Bronchial epithelial cell (primary cell): Measurements from ENCODE around the gene APOC4. TPM values are rescaled to one million over a fixed set of nuclear protein-coding genes. Genes with fewer than 3 reads are reported as not detected.

ENCODE experiments used
- DNase-seq: peaks from one replicate; pipeline ENCODE4 v3.0.0-alpha.2; 2010; ENCODE audit warnings: low read depth
- FAIRE-seq: peaks from 2 replicates; lab custom pipeline; 2011; peaks lifted over from hg19 to GRCh38; lab: Jason Lieb, UNC
- H3K27me3 ChIP-seq: 2 replicates; pipeline ENCODE4 v1.5.1; 2011; ENCODE audit warnings: low read length; ENCODE audit not compliant: control insufficient read depth, insufficient read depth
- H3K36me3 ChIP-seq: 2 replicates; pipeline ENCODE4 v1.5.1; 2011; ENCODE audit warnings: low read length; ENCODE audit not compliant: control insufficient read depth, insufficient read depth
- H3K4me3 ChIP-seq: 2 replicates; pipeline ENCODE4 v1.5.1; 2011; ENCODE audit warnings: mild to moderate bottlenecking, low read depth, low read length, control low read depth
- CTCF ChIP-seq: IDR thresholded peaks from 2 replicates; pipeline ENCODE4 v1.5.1; 2011; ENCODE audit warnings: mild to moderate bottlenecking, moderate library complexity, low read length, control low read depth, inconsistent platforms; ENCODE audit not compliant: insufficient read depth, severe bottlenecking
- total RNA-seq: library from RNA; depleted of rRNA; stranded (reverse); fragments of >200 nt; gene quantifications from 2 replicates; pipeline ENCODE4 v1.2.1, GENCODE V29; 2014

APOC4 gene
- not detected in 2 replicates for total RNA-seq

GRCh38 chr19:44942067-44942571 lies at the start of gene APOC4:
APOC4 (plus strand) TSS chr19:44942237; CDS start chr19:44942278, 41 bp downstream.
- H3K4me3 ChIP-seq: no peak within 1 kb of the TSS
- no peaks in the 10 kb centered on the region for H3K36me3 ChIP-seq
- FAIRE-seq: peak; percentile 89
- no peak for TF ChIP-seq CTCF
- DNase-seq: no peak
- H3K27me3 ChIP-seq: no peaks in the 10 kb centered on the region

GRCh38 chr19:44892932-44893331 lies 49.1 kb upstream of the APOC4 start:
- FAIRE-seq (no peak), DNase-seq (no peak)
- Histone ChIP-seq H3K4me3 (no peak overlapping the region), H3K27me3 (no peaks in the 10 kb centered on the region), H3K36me3 (peaks cover 34% of the 10 kb centered on the region)
- no peak for TF ChIP-seq CTCF

GRCh38 chr19:44893332-44894051 lies 48.5 kb upstream of the APOC4 start:
- no peak overlapping the region for H3K4me3 ChIP-seq
- TF ChIP-seq CTCF: no peak
- DNase-seq: no peak
- H3K36me3 ChIP-seq: peaks cover 37% of the 10 kb centered on the region
- no peaks in the 10 kb centered on the region for H3K27me3 ChIP-seq
- no peak for FAIRE-seq

DNA sequence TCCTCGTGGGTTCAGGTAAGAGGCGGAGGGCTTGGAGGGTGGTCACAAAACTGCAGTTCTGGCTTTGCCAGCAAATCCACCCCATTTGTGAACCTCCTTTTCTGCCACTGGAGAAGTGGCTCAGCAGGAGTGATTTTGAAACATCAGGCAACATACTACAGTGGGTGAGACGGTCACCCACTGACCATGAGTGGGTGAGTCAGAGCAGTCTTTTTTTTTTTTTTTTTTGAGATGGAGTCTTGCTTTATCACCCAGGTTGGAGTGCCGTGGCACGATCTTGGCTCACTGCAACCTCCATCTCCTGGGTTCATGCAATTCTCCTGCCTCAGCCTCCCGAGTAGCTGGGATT lies 48.0 kb upstream of the APOC4 start:
- peaks cover 37% of the 10 kb centered on the region for H3K36me3 ChIP-seq
- no peak for TF ChIP-seq CTCF
- DNase-seq (no peak), FAIRE-seq (no peak)
- H3K27me3 ChIP-seq: no peaks in the 10 kb centered on the region
- no peak overlapping the region for H3K4me3 ChIP-seq

DNA sequence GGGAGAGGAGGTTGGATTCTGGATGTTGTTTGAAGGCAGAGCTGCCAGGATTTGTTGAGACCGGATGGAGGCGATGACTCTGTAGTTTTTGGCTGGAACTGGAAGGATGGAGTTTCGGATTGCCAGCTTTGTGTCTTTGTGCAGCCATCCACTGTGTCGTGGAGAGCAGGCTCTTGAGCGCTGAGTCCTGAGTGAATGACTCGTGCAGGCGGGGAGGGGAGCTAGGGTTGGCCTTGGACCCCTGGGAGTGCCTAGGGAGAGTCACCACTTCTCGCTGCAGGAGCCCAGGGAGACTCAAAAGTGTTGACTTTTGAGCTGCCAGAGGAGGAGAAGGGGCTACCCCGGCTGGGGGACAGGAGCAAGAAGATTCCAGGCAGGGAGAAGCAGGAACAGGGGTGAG lies 47.1 kb upstream of the APOC4 start:
- FAIRE-seq (no peak), DNase-seq (no peak)
- Histone ChIP-seq H3K36me3 (peaks cover 40% of the 10 kb centered on the region), H3K27me3 (no peaks in the 10 kb centered on the region), H3K4me3 (no peak overlapping the region)
- no peak for TF ChIP-seq CTCF
